GM11168 (cell line): ENCODE results near the gene KAT6B.
"Not testable (repeated sequence)": the region's sequence is repeated elsewhere in the genome, so short reads cannot be mapped to it uniquely, and the experiment has no call there.

Source experiments
- in situ Hi-C: fragments of 300-500 bp; cut with MboI; formaldehyde crosslinking; loops from one replicate; pipeline ENCODE4 v1.12.0; 2022; ENCODE audit warnings: low sequenced_read_pairs; ENCODE audit not compliant: unreplicated experiment

Gene KAT6B

DNA sequence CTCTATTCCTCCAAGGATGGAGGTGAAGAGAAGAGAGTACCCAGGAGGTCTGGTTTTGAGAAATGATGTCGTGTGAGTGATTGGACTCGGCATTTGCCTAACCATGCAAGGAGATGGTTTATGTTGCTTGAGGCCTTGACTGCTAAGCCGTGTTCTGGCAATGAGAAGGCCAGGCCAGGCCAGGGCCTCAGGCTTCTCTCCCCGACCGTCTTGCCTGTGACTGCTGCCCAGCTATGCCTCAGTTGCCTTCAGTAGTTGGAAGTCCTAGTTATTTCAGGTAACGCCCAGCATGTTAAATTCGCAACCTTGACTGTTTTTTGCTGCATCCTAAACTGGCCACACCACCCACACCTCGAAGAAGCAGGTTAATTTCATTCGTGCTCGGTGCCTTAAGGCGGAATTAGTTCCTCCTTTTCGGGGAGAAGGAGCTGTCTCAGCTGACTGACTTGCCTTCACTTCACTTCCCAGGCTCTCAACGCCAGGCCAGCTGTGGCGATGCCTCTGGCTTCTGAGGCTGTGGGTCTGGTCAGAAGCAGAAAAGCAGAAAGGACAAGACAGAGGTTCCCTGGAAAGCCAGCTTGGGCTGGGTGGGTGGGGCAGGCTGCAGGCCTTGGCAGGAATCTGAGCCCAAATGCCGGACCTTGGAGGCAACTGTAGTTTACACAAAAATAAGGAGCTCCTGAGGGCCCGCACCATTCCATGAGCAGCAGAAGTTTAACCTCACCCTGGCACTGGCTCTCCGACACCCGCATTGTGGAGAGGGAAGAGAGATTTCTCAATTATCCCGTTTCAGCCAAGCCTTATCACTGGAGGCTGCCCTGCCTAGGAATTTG lies 223.1 kb downstream of the KAT6B start:
- in situ Hi-C loops: no loop called here

DNA sequence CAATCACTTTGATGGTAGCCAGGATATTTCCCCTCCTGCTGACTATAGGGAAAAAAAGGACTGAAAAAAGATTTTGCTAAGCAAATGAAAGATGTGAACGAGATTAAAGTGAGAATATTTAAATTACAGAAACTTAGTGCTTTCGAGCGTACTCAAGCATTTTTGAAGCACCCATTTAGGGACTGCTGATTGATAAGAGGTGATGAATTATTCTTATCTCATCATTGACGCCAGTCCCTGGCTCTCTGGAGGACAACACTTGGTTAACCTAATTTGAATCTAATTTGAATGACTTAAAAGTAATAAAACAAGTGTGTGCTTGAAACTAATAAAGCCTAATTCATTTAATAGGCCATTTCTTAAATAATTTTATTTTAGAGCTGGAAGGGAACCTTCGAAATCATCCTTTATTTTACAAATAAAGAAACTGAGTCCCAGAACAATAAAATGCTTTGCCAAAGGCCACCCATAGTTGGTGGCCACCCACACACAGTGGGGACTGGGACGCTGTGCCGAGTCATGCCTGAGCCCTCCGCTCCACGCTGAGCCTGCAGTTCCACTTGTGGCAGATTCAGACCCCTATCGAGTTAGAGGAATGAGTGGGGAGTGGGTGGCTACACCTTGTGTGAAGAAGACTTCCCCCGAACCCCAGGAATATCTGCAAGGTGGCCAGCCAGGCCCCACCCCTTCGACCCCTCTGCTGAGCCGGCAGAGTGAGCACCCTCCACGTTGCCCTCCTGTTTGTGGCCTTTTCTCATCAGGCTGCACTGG lies 223.9 kb downstream of the KAT6B start:
- in situ Hi-C loops: no loop called here

DNA sequence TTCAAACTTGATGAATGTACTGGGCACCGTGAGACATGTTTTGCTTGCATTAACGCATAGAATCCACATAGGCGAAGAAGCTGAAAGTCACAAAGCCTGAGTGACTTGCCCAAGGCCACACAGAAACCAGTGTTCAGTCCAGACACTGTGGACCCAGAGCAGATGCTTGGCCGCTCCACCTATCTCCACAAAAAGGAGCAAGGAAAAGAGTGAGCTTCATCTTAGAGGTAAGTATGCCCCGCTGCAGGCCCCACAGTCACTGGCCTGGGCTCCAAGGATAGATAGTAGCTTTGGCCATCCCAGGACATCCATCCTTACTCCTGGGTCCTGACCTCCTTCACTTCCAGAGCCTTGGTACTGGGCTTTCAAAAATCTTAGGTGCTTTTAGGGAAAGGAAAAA lies 224.9 kb downstream of the KAT6B start:
- in situ Hi-C loops: no loop called here

DNA sequence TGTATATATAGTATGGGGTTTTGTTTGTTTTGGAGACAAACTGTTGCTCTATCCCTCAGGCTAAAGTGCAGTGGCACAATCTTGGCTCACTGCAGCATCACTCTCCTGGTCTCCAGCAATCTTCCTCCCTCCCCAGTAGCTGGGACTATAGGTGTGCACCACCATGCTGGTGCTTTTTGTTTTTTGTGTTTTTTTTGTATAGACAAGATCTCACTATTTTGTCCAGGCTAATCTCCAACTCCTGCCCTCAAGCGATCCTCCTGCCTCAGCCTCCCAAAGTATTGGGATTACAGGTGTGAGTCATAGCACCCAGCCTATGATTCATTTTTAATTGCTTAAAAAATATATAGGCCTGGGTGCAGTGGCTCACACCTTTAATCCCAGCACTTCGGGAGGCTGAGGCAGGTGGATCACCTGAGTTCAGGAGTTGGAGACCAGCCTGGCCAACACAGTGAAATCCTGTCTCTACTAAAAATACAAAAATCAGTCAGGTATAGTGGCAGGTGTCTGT lies 229.6 kb downstream of the KAT6B start:
- in situ Hi-C loops: not testable (repeated sequence)

DNA sequence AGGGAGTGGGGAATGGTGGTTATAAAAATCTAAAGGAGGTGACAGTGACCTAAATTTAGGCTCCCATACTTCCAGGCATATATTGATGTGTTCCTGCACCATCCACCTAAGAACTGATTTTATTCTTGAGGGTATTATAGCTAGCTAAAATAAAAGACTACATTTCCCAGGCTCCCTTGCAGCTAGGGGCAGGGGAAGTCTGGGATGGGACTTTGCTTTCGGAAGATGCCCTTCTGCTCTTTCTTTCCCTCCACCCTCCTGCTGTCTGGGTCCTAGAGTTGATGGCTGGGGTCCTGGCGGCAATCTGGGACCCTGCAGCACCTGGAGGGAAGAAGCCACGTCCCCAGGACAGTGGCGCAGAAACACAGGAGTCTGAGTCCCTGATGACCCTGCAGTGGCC lies 231.3 kb downstream of the KAT6B start:
- in situ Hi-C loops: no loop called here

DNA sequence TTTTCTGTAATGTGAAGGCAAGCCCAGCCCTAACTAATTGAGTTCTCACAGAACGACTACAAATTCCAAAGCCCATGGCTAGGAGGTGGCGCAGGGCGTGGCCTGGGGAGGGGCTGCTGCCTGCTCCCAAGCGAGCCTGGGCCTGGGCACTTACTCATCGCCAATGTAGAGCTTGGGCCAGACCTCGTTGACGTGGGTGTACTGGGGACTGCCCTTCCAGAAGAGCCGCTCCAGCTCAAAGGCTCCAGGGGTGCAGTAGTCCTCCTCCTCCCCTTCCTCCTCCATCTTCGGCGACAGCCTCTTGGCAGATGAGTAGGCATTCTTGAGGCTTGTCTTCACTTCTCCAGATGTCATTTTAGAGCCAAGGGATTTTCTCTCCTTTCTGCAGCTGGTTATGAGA lies 231.8 kb downstream of the KAT6B start:
- in situ Hi-C loops: no loop called here

DNA sequence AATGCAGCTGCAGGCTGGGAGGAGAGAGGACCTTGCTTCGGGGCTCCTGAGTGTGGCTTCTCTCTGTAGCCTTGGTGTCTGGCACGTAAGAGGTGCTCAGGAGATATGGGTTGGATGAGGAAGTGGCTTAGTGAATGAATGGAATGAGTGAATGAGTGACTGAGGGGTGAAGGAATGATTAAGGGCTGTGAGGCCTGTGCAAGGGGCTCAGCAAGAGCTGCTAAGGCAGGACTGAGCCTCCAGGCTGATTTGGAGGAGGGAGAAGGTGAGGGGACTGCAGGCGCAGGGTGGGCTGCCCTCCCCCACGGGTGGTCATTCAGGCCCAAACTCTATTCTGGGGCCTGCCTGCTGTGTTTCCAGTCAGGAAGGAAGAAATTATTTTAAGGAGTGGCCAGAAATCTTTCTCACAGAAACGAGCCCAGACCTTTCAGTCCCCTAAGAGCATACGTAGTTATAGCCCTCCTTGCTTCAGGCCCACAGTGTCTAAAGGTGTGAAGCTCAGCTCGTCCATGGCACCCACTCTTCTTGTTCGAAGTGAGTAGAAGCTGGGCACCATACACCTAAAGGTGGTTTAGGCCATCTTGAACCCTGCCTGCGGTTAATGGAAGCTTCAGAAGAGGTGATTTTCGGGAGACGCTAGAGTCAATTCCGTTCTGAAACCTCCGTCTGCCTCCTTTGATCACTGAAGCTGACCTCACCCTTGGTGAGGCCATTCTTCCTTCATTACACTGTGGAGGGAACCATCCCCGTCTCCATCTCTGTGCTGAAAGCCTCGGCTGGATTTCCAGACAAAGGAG lies 235.5 kb downstream of the KAT6B start:
- in situ Hi-C loops: no loop called here

DNA sequence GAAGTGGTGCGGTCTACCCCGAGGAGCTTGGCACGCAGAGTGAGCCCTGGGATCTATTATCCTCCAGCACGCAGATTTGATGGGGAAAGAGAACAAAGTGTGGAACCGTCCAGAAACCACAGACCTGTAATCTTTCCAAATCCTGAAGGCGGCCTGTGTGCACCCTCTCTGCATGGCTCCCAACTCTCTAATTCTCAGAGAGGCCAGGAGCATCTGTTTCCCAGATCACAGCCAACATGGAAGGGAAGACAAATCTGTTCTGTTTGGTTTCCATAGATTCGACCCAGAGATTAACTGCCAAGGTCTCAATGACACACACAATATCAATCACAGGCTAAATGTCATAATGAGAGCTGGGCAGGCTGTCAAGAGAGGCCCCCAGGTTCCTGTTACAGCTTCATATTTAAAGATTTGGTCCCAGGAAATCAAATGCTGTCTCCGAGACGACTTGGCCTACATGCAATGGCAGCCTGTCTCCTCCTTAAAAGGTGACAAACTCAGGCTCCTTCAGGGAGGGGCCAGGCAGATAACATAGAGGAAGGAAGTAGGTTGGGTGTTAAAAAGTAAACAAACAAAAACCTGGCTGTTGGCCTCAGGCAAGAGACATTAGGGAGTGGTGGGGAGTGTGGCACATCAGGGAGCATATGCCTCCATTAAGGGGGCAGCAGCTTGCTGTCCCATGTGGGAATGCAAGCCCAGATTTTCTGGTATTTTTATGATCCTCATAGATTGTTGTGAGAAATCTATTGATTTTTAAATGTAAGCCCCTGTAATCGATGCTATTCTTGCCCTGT lies 236.3 kb downstream of the KAT6B start:
- in situ Hi-C loops: no loop called here

DNA sequence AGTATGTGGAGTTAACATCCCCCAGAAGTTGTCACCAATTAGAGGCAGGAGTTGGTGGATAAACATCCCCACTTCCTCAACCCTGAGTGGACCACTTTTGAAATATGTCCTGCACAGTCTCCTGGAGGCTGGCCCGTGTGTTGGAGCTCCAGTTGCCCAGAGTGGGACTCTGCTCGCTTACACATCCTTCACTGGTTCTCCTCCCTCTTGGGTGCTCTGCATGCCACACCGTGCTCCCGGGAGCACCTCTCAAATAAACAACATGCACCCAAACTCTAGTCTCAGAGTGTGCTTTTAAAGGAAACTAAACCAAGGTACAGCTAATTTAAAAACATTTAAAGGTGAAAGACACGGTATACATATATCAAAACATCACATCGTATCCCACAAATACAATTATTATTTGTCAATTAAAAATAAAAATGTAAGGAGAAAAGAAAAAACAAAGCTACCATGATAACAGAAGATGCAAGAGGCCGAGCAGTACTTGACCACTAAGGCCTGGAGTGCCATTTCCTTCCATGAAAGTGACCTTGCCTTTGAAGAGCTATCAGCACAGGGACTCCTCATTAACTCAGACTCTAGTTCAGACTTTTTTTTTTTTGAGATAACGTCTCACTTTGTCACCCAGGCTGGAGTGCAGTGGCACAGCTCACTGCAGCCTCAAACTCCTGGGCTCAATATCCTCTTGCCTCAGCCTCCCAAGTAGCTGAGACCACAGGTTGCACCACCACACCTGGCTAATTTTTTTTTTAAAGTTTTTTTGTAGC lies 237.2 kb downstream of the KAT6B start:
- in situ Hi-C loops: no loop called here

DNA sequence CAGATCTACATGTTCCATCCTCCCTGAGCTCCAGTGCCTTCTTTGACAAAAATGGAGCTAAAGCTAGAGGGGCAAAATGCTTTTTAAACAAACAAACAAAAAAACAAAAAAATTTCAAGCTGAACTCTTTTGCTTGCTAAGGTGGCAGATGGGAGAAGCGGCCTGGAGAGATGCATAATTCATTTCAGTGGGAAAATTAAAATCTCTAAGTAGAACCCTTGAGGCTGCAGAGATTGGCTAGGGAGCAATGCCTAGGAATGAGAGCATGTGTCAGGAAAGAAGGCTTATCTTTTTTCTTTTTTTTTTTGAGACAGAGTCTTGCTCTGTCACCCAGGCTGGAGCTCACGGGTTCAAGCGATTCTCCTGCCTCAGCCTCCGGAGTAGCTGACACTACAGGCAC lies 238.7 kb downstream of the KAT6B start:
- in situ Hi-C loops: no loop called here

DNA sequence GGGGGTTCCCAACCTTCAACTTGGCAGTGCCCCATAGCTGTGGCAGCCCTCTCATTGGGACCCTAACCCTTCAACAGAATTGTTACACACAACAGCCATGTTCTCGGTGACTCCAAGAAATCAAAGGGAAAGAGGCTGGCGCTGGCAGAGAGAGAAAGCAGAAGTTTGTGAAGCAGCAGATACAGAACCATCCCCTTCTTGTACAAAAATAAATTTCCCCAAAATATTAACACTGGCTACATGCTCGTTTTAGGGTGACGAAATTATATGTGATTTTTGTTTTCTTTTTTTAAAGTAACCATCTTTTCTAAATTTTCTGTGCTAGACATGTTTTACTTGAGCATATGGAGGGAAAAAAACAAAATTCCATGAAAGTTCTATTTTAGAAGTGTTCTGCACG lies 239.9 kb downstream of the KAT6B start:
- in situ Hi-C loops: no loop called here

DNA sequence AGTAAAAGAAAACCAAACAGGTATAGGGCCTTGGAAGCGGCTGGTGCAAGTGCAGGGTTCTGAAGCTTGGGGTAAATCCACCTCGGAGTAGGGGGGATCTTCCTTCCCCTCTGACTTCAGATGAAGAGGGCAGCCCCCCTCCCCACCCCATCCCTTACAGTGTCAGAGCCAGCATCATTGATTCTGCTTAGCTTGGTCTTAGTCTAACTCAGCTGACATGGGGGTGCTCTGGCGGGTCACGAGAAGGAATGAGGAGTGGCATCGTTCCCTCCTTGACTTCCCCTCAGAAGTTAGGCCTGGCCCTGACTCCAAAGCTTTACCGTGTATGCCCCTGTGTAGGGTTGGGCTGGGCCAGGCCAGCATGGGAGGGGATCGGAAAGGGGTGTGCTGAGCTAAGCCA lies 240.9 kb downstream of the KAT6B start:
- in situ Hi-C loops: no loop called here

DNA sequence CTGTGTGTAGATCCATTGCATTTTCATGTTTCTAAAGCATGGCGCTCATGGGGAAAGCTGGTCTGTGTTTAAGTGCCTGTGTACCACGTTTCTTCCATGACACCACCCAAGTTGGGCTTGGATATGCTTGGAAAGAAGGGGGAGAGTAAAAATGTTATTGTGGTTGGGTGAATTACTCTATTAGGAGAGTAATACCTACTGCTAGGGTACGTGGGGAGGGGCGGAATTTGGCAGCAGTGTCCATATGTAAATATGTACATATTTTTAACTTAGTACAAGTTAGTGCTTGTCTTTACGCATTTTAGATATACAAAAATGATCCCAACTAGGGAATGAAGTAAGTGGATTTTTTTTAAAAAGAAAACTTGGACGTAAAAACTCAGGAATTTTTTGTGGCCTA lies 242.1 kb downstream of the KAT6B start:
- in situ Hi-C loops: no loop called here

DNA sequence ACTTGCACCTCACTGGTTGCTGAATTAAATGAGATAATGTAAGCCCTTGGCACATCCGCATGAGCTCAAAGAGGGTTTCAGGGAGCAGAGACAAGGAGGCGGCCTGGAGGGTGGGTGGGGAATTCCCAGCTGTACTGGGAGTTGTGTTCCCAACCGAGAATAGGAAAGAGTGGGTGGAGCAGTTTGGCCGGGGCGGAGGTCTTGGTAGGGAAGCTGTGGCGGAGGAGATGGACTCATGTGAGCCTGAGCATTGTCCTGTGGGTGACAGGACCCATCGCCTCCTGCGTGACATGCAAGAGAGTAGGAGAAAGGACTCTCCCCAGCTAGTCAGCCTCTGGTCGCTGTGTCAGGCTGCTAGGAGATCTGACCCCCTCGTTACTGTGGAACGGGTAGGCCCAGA lies 244.1 kb downstream of the KAT6B start:
- in situ Hi-C loops: no loop called here

DNA sequence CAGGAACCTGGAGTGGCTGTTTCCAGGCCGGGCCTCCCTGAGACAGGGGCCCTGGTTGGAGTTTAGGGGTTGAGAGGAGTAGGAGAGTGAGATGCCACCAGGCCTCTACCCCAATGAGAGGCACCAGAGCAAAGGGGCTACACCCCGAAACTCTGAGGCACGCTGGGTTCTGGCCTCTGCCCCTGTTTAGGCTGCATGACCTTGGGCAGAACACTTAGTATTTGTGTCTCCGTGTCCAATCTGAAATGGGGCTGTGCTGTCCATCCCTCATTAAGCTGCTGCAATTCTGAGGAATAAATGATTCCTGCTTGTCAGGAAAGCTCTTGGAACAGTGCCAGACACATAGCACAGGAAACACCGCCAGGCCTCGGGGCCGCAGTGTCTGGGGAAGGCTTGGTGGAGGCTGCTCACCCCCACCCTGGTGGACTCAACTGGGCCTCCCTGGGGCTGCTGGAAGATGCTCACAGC lies 244.6 kb downstream of the KAT6B start:
- in situ Hi-C loops: no loop called here

DNA sequence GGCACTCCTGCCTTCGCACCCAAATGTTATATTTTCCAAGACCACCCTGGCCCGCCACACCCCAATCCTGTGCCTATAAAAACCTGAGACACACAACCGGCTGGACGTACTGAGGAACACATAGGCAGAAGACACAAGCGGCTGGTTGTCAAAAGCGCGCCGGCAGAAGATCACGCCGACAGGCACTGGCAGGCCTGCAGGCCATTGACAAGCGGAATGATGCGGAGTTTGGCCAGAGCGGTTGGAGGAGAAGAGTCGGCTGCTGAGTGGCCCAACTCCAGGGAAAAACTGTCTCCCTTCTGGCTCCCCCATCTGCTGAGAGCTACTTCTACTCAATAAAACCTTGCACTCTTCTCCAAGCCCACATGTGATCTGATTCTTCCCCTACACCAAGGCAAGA lies 245.4 kb downstream of the KAT6B start:
- in situ Hi-C loops: no loop called here

DNA sequence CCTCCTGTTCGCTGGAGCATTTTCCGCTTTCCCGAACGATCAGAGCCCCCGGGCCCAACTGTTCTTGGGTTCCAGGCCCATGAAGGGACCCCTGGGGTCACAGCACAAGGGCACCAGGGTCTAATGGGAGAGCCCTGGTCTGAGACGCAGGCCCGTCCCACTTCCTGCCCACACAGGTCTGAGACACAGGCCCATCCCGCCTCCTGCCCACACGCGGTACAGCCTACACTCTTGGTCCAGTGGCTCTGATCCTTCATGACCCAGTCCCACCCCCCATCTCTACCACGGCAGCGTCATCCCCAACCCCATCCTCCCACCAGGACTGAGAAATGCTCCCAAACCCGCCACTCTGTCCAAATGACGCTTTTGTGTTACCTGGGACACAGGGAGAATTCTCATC lies 246.3 kb downstream of the KAT6B start:
- in situ Hi-C loops: no loop called here

DNA sequence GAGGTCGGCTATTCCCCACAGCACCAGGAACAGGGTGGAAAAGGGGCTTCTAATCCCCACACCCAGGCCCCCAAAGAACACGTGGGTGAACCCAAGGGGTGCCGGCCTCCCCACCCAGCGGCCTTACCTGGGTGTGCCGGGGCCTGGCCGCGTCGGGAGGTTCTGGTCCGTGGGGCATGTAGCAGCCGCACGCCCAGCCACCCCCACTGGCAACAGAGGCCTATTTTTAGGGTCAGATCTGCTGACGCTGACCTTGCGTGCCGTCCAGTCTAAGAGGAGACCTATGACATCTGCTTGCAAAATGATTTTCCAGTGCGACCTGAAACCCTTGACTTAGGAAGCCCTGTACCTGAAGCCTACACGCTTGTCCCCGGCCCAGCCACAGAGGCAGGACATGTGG lies 247.0 kb downstream of the KAT6B start:
- in situ Hi-C loops: no loop called here
